ENCODE measurements around the gene SLC7A11.

DNA sequence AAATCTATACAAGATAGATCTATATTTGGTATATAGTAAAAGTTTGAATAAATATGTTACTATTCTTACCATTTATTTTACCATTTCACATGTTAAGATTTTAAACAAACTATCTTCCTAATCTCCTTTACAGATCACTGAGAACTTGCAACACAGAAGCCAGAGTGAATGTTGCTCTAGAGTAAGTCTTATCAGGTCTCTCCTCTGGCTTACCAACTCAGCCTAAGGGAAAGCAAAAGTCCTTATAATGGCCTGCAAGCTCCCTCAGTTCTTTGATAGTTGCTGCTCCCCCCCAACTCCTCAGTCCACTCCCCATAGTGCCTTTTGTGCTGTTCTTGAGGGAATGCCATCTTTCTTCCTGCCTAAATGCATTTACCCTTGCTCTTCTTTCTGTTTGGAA lies 25.7 kb upstream of the SLC7A11 start:
- TF ChIP-seq, protein P1, sequence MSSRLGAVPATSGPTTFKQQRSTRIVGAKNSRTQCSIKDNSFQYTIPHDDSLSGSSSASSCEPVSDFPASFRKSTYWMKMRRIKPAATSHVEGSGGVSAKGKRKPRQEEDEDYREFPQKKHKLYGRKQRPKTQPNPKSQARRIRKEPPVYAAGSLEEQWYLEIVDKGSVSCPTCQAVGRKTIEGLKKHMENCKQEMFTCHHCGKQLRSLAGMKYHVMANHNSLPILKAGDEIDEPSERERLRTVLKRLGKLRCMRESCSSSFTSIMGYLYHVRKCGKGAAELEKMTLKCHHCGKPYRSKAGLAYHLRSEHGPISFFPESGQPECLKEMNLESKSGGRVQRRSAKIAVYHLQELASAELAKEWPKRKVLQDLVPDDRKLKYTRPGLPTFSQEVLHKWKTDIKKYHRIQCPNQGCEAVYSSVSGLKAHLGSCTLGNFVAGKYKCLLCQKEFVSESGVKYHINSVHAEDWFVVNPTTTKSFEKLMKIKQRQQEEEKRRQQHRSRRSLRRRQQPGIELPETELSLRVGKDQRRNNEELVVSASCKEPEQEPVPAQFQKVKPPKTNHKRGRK (CRISPR knock-in tag; IDR thresholded peaks at IDR 0.05; ENCODE audit: borderline replicate concordance), result no peak
- TF ChIP-seq NR2C2 (CRISPR knock-in tag; IDR thresholded peaks at IDR 0.05), result no peak
- TF ChIP-seq, protein P2, sequence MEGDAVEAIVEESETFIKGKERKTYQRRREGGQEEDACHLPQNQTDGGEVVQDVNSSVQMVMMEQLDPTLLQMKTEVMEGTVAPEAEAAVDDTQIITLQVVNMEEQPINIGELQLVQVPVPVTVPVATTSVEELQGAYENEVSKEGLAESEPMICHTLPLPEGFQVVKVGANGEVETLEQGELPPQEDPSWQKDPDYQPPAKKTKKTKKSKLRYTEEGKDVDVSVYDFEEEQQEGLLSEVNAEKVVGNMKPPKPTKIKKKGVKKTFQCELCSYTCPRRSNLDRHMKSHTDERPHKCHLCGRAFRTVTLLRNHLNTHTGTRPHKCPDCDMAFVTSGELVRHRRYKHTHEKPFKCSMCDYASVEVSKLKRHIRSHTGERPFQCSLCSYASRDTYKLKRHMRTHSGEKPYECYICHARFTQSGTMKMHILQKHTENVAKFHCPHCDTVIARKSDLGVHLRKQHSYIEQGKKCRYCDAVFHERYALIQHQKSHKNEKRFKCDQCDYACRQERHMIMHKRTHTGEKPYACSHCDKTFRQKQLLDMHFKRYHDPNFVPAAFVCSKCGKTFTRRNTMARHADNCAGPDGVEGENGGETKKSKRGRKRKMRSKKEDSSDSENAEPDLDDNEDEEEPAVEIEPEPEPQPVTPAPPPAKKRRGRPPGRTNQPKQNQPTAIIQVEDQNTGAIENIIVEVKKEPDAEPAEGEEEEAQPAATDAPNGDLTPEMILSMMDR (IDR thresholded peaks at IDR 0.05), result no peak
- TF ChIP-seq, protein P3, sequence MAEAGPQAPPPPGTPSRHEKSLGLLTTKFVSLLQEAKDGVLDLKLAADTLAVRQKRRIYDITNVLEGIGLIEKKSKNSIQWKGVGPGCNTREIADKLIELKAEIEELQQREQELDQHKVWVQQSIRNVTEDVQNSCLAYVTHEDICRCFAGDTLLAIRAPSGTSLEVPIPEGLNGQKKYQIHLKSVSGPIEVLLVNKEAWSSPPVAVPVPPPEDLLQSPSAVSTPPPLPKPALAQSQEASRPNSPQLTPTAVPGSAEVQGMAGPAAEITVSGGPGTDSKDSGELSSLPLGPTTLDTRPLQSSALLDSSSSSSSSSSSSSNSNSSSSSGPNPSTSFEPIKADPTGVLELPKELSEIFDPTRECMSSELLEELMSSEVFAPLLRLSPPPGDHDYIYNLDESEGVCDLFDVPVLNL (CRISPR knock-in tag; IDR thresholded peaks at IDR 0.05; ENCODE audit: borderline replicate concordance, low read depth), result no peak
- no peak for TF ChIP-seq ATF3 (CRISPR knock-in tag; conservative IDR thresholded peaks at IDR 0.05)
- no peak for TF ChIP-seq ZNF232 (CRISPR knock-in tag; IDR thresholded peaks at IDR 0.05)
- TF ChIP-seq TEAD1 (CRISPR knock-in tag; IDR thresholded peaks at IDR 0.05), result no peak
- TF ChIP-seq HMGA2 (CRISPR knock-in tag; IDR thresholded peaks at IDR 0.05), result no peak
- no peak for TF ChIP-seq MYBL2 (CRISPR knock-in tag; IDR thresholded peaks at IDR 0.05)

All from WTC11 (cell line).